Measurements from ENCODE around the gene FBF1. TPM values are rescaled to one million over a fixed set of nuclear protein-coding genes. Genes with fewer than 3 reads are reported as not detected.
A peak's percentile ranks its signal among the peaks of the same experiment; 100 is the strongest.
"Not testable (repeated sequence)": the region's sequence is repeated elsewhere in the genome, so short reads cannot be mapped to it uniquely, and the experiment has no call there.

Gene FBF1
- total RNA-seq, 2 donors from 2014 or later, result 25.9 to 39.1 TPM

DNA sequence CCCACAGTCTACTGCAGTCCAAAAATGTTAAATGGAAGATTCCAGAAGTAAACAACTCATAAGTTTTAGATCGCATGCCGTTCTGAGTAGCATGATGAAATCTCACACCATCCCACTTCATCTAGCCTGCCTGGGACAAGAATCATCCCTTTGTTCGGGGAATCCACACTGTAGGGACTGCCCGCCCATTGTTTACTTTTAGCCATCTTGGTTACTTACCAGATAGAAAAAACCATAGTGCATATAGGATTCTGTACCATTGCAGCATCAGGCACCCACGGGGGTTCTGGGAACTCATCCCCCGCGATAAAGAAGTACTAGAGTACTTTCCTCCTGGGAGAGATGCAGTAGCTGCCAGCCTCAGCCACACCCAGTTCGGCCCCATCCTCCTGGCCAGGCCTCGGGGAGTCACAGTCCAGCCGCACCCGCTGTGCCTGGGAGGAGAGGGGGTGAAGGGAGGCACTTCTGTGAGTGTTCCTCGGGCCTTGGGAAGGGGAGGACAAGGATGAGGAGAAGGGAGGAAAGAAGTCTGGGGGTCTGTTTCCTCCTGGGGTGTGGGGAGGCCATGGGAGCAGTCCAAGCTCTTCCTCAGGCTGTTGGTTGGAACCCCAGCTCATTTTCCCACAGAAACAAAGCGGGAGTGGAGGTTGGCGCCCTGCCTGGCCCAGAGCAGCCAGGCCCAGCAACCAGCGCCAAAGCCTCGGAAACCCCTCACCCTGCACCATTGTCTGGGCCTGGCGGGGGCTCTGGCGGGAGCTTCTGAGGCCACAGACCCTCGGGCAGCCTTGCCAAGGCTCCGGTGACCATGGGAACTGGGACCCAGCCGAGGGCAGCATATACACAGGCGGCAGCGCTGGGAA, 71.3 kb downstream of the FBF1 start:
- no peaks in the 10 kb centered on the region for H3K36me3 ChIP-seq (ENCODE audit: control insufficient read depth, insufficient read depth, low read length)
- H3K27me3 Mint-ChIP-seq (ENCODE audit: insufficient read depth), result no peaks in the 10 kb centered on the region
- peaks cover 5% of the 10 kb centered on the region for H3K4me1 ChIP-seq (ENCODE audit: control insufficient read depth, insufficient read depth, low read length)
- peak; percentile 66 for DNase-seq
- WGBS, 2 experiments (ENCODE audit: insufficient coverage in 1 of 2, insufficient read length in 1 of 2), result 85 to 89% methylated on average over 9 to 23 of the region's 23 CpGs
- H3K36me3 Mint-ChIP-seq (ENCODE audit: low read depth), result no peaks in the 10 kb centered on the region
- H3K9me3 ChIP-seq (ENCODE audit: control insufficient read depth, low read length), result no peaks in the 10 kb centered on the region
- peak overlapping the region; percentile 66 for H3K27ac Mint-ChIP-seq
- H3K9ac ChIP-seq (ENCODE audit: extremely low read depth, low read length, poor library complexity, severe bottlenecking), result no peak overlapping the region
- peak overlapping the region; percentile 93 for H3K27ac ChIP-seq (ENCODE audit: low read depth, low read length)
- no peak overlapping the region for H3K4me3 ChIP-seq (ENCODE audit: low read length)
- peaks cover 14% of the 10 kb centered on the region for H3K4me1 Mint-ChIP-seq
- no peaks in the 10 kb centered on the region for H3K27me3 ChIP-seq (ENCODE audit: control insufficient read depth, insufficient read depth, low read length, poor library complexity, severe bottlenecking)
- TF ChIP-seq, protein P1, sequence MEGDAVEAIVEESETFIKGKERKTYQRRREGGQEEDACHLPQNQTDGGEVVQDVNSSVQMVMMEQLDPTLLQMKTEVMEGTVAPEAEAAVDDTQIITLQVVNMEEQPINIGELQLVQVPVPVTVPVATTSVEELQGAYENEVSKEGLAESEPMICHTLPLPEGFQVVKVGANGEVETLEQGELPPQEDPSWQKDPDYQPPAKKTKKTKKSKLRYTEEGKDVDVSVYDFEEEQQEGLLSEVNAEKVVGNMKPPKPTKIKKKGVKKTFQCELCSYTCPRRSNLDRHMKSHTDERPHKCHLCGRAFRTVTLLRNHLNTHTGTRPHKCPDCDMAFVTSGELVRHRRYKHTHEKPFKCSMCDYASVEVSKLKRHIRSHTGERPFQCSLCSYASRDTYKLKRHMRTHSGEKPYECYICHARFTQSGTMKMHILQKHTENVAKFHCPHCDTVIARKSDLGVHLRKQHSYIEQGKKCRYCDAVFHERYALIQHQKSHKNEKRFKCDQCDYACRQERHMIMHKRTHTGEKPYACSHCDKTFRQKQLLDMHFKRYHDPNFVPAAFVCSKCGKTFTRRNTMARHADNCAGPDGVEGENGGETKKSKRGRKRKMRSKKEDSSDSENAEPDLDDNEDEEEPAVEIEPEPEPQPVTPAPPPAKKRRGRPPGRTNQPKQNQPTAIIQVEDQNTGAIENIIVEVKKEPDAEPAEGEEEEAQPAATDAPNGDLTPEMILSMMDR (conservative IDR thresholded peaks at IDR 0.05), result no peak
- H3K4me3 Mint-ChIP-seq, result no peak overlapping the region
- H3K9me3 Mint-ChIP-seq, result no peaks in the 10 kb centered on the region

- H3K9ac ChIP-seq (ENCODE audit: extremely low read depth, low read length, poor library complexity, severe bottlenecking); H3K9me3 ChIP-seq (ENCODE audit: control insufficient read depth, low read length): not testable (repeated sequence)
- H3K27ac Mint-ChIP-seq, result peak overlapping the region; percentile 66
Measured at GRCh38 chr17:75868730-75869281, 72.0 kb downstream of the FBF1 start.

GRCh38 chr17:75865404-75866188, 75.2 kb downstream of the FBF1 start:
- not testable (repeated sequence) for H3K27me3 ChIP-seq (ENCODE audit: control insufficient read depth, insufficient read depth, low read length, poor library complexity, severe bottlenecking); H3K36me3 Mint-ChIP-seq (ENCODE audit: low read depth); H3K9ac ChIP-seq (ENCODE audit: extremely low read depth, low read length, poor library complexity, severe bottlenecking); H3K27ac ChIP-seq (ENCODE audit: low read depth, low read length); H3K36me3 ChIP-seq (ENCODE audit: control insufficient read depth, insufficient read depth, low read length); H3K4me1 ChIP-seq (ENCODE audit: control insufficient read depth, insufficient read depth, low read length); H3K4me3 ChIP-seq (ENCODE audit: low read length); H3K27ac Mint-ChIP-seq; H3K9me3 ChIP-seq (ENCODE audit: control insufficient read depth, low read length); H3K4me3 Mint-ChIP-seq; H3K9me3 Mint-ChIP-seq; H3K27me3 Mint-ChIP-seq (ENCODE audit: insufficient read depth)
- H3K4me1 Mint-ChIP-seq, result peaks cover 11% of the 10 kb centered on the region
- DNase-seq, result peak; percentile 68
- WGBS, 2 experiments (ENCODE audit: insufficient coverage in 1 of 2, insufficient read length in 1 of 2), result 88 to 92% methylated on average over 13 to 14 of the region's 17 CpGs

More at GRCh38 chr17:75868730-75869281, 72.0 kb downstream of the FBF1 start:
- not testable (repeated sequence) for H3K4me3 ChIP-seq (ENCODE audit: low read length); H3K4me3 Mint-ChIP-seq; H3K36me3 Mint-ChIP-seq (ENCODE audit: low read depth); H3K36me3 ChIP-seq (ENCODE audit: control insufficient read depth, insufficient read depth, low read length); H3K27me3 ChIP-seq (ENCODE audit: control insufficient read depth, insufficient read depth, low read length, poor library complexity, severe bottlenecking); H3K4me1 ChIP-seq (ENCODE audit: control insufficient read depth, insufficient read depth, low read length); DNase-seq; H3K9me3 Mint-ChIP-seq; H3K27me3 Mint-ChIP-seq (ENCODE audit: insufficient read depth)
- peak overlapping the region; percentile 93 for H3K27ac ChIP-seq (ENCODE audit: low read depth, low read length)
- WGBS, 2 experiments (ENCODE audit: insufficient coverage in 1 of 2, insufficient read length in 1 of 2), result 93 to 94% methylated on average over 8 to 12 of the region's 12 CpGs
- H3K4me1 Mint-ChIP-seq, result peaks cover 14% of the 10 kb centered on the region

DNA sequence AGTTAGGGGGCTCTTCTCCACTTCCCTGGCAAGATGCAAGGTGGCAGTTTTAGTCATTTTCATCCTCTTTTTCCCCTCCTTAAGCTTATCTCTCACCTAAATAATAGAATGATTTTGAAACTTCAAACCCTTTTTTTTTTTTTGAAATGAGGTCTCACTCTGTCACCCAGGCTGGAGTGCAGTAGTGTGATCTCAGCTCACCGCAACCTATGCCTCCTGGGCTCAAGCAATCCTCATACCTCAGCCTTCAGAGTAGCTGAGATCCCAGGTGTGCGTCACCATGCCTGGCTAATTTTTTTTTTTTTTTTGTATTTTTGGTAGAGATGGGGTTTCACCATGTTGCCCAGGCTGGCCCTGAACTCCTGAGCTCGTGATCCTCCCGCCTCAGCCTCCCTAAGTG, 76.0 kb downstream of the FBF1 start:
- 91 to 94% methylated on average over 3 of the region's 4 CpGs for WGBS, 2 experiments (ENCODE audit: insufficient coverage in 1 of 2, insufficient read length in 1 of 2)
- not testable (repeated sequence) for H3K27ac ChIP-seq (ENCODE audit: low read depth, low read length); H3K4me3 ChIP-seq (ENCODE audit: low read length); H3K9me3 Mint-ChIP-seq; H3K27me3 ChIP-seq (ENCODE audit: control insufficient read depth, insufficient read depth, low read length, poor library complexity, severe bottlenecking); H3K4me3 Mint-ChIP-seq; H3K9me3 ChIP-seq (ENCODE audit: control insufficient read depth, low read length); H3K36me3 Mint-ChIP-seq (ENCODE audit: low read depth); DNase-seq; H3K27ac Mint-ChIP-seq; H3K36me3 ChIP-seq (ENCODE audit: control insufficient read depth, insufficient read depth, low read length); H3K27me3 Mint-ChIP-seq (ENCODE audit: insufficient read depth); H3K4me1 ChIP-seq (ENCODE audit: control insufficient read depth, insufficient read depth, low read length); H3K9ac ChIP-seq (ENCODE audit: extremely low read depth, low read length, poor library complexity, severe bottlenecking); H3K4me1 Mint-ChIP-seq

Measured in endodermal cell (in vitro differentiated cells).